A673 (cell line): ENCODE data around the gene ITM2C. TPM values are rescaled to one million over a fixed set of nuclear protein-coding genes. Genes with fewer than 3 reads are reported as not detected.

Source experiments
- BruUV-seq: library from RNA; stranded (reverse); fragments of 400-500 nt; replicated peaks from 2 replicates; lab custom pipeline; 2021; lab: Mats Ljungman, UMichigan
- CTCF ChIA-PET: fragments of 300-600 bp; sonication (Branson Sonifier 250); formaldehyde crosslinking; loops from one replicate; lab custom pipeline; 2022; ENCODE audit warnings: antibody characterized with exemption; lab: Charles Lee
- POLR2A ChIA-PET: fragments of 300-600 bp; sonication (Branson Sonifier 250); formaldehyde crosslinking; loops from one replicate; lab custom pipeline; 2022; ENCODE audit warnings: antibody characterized with exemption; ENCODE audit not compliant: low non-redundant PET; lab: Charles Lee
- DNase-seq: peaks from one replicate; pipeline ENCODE4 v3.0.0-alpha.2; 2015; ENCODE audit warnings: low spot score
- H3K27ac ChIP-seq: fragments of 200-600 bp; sonication (generic); 2 replicates; pipeline ENCODE4 v1.5.1; 2016; ENCODE audit warnings: mixed run types, low read depth, mild to moderate bottlenecking, mixed read lengths, antibody characterized with exemption, low read length; ENCODE audit not compliant: poor library complexity, severe bottlenecking
- H3K27me3 ChIP-seq: fragments of 200-600 bp; sonication (generic); replicated peaks from 2 replicates; pipeline ENCODE4 v1.6.1; 2017; ENCODE audit warnings: mixed run types, low read depth, mild to moderate bottlenecking, mixed read lengths, antibody characterized with exemption, low read length; ENCODE audit not compliant: insufficient read depth, poor library complexity
- H3K36me3 ChIP-seq: fragments of 200-600 bp; sonication (generic); 2 replicates; pipeline ENCODE4 v1.6.1; 2016; ENCODE audit warnings: mixed run types, mild to moderate bottlenecking, mixed read lengths, antibody characterized with exemption, low read length; ENCODE audit not compliant: insufficient read depth, poor library complexity, severe bottlenecking
- H3K4me1 ChIP-seq: fragments of 200-600 bp; sonication (generic); 2 replicates; pipeline ENCODE4 v1.6.1; 2017; ENCODE audit warnings: mixed run types, mild to moderate bottlenecking, mixed read lengths, antibody characterized with exemption, low read length; ENCODE audit not compliant: insufficient read depth, poor library complexity, severe bottlenecking
- H3K4me3 ChIP-seq: fragments of 200-600 bp; sonication (generic); 2 replicates; pipeline ENCODE4 v1.5.1; 2016; ENCODE audit warnings: low read depth, mixed run types, mild to moderate bottlenecking, mixed read lengths, low read length; ENCODE audit not compliant: poor library complexity, severe bottlenecking
- H3K9me3 ChIP-seq: fragments of 200-600 bp; sonication (generic); 2 replicates; pipeline ENCODE4 v1.6.1; 2016; ENCODE audit warnings: mixed run types, low read depth, mild to moderate bottlenecking, mixed read lengths, antibody characterized with exemption, low read length; ENCODE audit not compliant: poor library complexity, severe bottlenecking
- CTCF ChIP-seq: fragments of 300-800, 200-600 bp; sonication (generic); conservative IDR thresholded peaks from 2 replicates; pipeline ENCODE4 v1.5.1; 2017; ENCODE audit warnings: low read depth, mild to moderate bottlenecking, antibody characterized with exemption, low read length, moderate library complexity, mixed read lengths
- EZH2 ChIP-seq: fragments of 200-600 bp; sonication (generic); IDR thresholded peaks from 2 replicates; pipeline ENCODE4 v1.6.1; 2017; ENCODE audit warnings: borderline replicate concordance, low read depth, mild to moderate bottlenecking, mixed read lengths, antibody characterized with exemption, low read length; ENCODE audit not compliant: poor library complexity, severe bottlenecking
- intact Hi-C: fragments of 100-400 bp; cut with micrococcal nuclease; formaldehyde crosslinking; loops from one replicate; pipeline ENCODE4 v1.10.0; 2022; ENCODE audit not compliant: unreplicated experiment
- total RNA-seq: library from RNA; stranded (reverse); gene quantifications from 2 replicates; pipeline ENCODE4 v1.2.3, GENCODE V29; 2021

The ITM2C gene
- total RNA-seq, 1 experiment from 2014 or later: 283 TPM

- DNase-seq: no peak
- H3K27ac ChIP-seq: no peak overlapping the region
- TF ChIP-seq EZH2 (no peak), CTCF (no peak)
- no peaks in the 10 kb centered on the region for H3K9me3 ChIP-seq
- H3K27me3 ChIP-seq: no peaks in the 10 kb centered on the region
- H3K36me3 ChIP-seq: no peaks in the 10 kb centered on the region
- intact Hi-C loops: loop anchor here (5.0 kb wide), 1 partner anchor 52 kb away; no protein-coding TSS in a partner anchor
- ChIA-PET CTCF (interaction anchor here (1.7 to 3.3 kb wide), 2 partner anchors 76 to 88 kb away, joined by 4 to 15 read pairs; no protein-coding TSS in a partner anchor), POLR2A (no interaction called here)
- no peak overlapping the region for H3K4me3 ChIP-seq
- no TSS peak for BruUV-seq
- H3K4me1 ChIP-seq: no peaks in the 10 kb centered on the region
These were observed 35.0 kb downstream of the ITM2C start for GRCh38 chr2:230899786-230900185.

DNA sequence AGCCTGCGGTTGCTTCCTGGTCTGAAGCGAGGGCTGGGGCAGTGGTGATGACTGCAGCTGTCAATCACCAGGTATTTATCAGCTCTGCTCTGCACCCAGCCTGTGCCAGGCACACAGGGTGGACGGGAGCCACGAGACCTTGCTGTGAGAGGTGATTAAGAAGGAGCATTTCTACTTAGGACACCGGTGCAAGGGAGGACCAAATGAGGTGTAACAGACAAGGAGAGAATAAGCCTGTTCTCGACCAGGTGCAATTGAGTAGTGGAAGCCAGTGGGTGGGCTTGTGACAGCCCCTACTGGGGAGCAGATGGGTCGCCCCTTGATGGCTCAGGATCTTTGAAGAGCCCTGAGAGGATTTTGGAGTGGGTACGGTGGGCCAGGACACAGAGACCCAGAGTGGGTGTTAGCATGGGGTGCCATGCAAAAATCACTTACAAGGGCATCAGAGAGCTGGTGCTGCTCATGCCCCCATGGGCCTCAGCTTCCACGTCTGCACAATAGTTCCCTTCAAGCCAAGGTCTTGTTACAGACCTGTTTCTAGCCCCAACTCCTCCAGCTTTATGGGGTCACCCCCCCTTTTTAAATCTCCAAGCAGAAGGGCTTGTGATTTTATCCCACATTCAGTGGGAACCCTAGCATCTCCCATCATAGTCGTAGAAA, 35.7 kb downstream of the ITM2C start:
- intact Hi-C loops: loop anchor here (5.0 kb wide), 1 partner anchor 53 kb away; no protein-coding TSS in a partner anchor
- TF ChIP-seq EZH2: no peak
- no peak for TF ChIP-seq CTCF
- ChIA-PET CTCF (interaction anchor here (3.3 kb wide), 1 partner anchor 87 kb away, joined by 15 read pairs; no protein-coding TSS in a partner anchor), POLR2A (no interaction called here)
- no peaks in the 10 kb centered on the region for H3K4me1 ChIP-seq
- no peaks in the 10 kb centered on the region for H3K9me3 ChIP-seq
- H3K4me3 ChIP-seq: no peak overlapping the region
- BruUV-seq: no TSS peak
- no peak overlapping the region for H3K27ac ChIP-seq
- no peaks in the 10 kb centered on the region for H3K27me3 ChIP-seq
- no peak for DNase-seq
- no peaks in the 10 kb centered on the region for H3K36me3 ChIP-seq

DNA sequence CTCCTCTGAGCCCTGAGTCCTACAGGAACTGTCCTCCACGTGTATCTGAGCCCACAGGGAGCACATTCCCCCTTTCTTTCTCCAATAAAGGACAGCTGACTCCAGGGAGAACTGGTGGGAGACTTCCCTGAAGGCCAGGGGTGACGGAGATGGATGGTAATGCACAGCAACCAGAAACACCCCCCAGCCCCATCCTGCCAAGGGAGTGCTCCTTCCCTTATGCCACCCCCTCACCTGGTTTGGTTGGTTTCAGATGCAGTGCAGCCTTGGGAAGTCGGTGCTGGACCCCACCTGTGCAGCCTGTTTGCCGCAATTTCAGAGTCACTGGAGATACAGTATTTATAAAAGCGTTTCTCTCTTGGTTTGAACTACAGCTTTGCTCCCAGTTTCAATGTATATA, 36.3 kb downstream of the ITM2C start:
- TF ChIP-seq CTCF (no peak), EZH2 (no peak)
- Histone ChIP-seq H3K27ac (no peak overlapping the region), H3K4me3 (no peak overlapping the region), H3K4me1 (no peaks in the 10 kb centered on the region), H3K36me3 (no peaks in the 10 kb centered on the region), H3K27me3 (no peaks in the 10 kb centered on the region), H3K9me3 (no peaks in the 10 kb centered on the region)
- DNase-seq: no peak
- POLR2A ChIA-PET: no interaction called here
- intact Hi-C loops: loop anchor here (5.0 kb wide), 1 partner anchor 54 kb away; no protein-coding TSS in a partner anchor
- CTCF ChIA-PET: interaction anchor here (3.3 kb wide), 1 partner anchor 87 kb away, joined by 15 read pairs; no protein-coding TSS in a partner anchor
- BruUV-seq: no TSS peak
